ENCODE data around the gene RAB7B.

- no peak for TF ChIP-seq EZH2 (IDR thresholded peaks at IDR 0.05; ENCODE audit: insufficient read depth, low read length)
- no peak for TF ChIP-seq CTCF (IDR thresholded peaks at IDR 0.05; ENCODE audit: insufficient read depth, low read depth, low read length)
These were observed 60.0 kb downstream of the RAB7B start, which contains the start of gene SLC26A9 for GRCh38 chr1:205943245-205943644.

All from astrocyte (in vitro differentiated cells and primary cell).